Upper lobe of left lung (tissue), 6 donors: ENCODE data around the gene INTS4. TPM values are rescaled to one million over a fixed set of nuclear protein-coding genes. Genes with fewer than 3 reads are reported as not detected.
"Not testable (repeated sequence)": the region's sequence is repeated elsewhere in the genome, so short reads cannot be mapped to it uniquely, and the experiment has no call there.

Experiments used
- ATAC-seq, 2 donors: fragments of 200-7000 bp; cut with Tn5 transposase; one replicate each; pipeline ENCODE4 v1.9.1; 2022; ENCODE audit warnings: mild to moderate bottlenecking in 2 of 2, moderate library complexity in 2 of 2; ENCODE audit not compliant: low FRiP score in 2 of 2
- DNase-seq, 2 donors: peaks; one replicate each; pipeline ENCODE4 v3.0.0-alpha.2; 2019 to 2020
- H3K27ac ChIP-seq, 4 donors: fragments of 200-600 bp; sonication (generic); one replicate each; pipeline ENCODE4 v1.5.1; 2016 to 2019
- H3K27me3 ChIP-seq, 4 donors: fragments of 200-600 bp; sonication (generic); one replicate each; pipeline ENCODE4 v1.5.1; 2017 to 2019
- H3K36me3 ChIP-seq, 4 donors: fragments of 200-600 bp; sonication (generic); one replicate each; pipeline ENCODE4 v1.5.1; 2016 to 2019
- H3K4me1 ChIP-seq, 4 donors: fragments of 200-600 bp; sonication (generic); one replicate each; pipeline ENCODE4 v1.5.1; 2018 to 2019
- H3K4me3 ChIP-seq, 4 donors: fragments of 200-600 bp; sonication (generic); one replicate each; pipeline ENCODE4 v1.5.1; 2017 to 2019; ENCODE audit warnings: mild to moderate bottlenecking in 2 of 4, moderate library complexity in 1 of 4
- H3K9me3 ChIP-seq, 4 donors: fragments of 200-600 bp; sonication (generic); one replicate each; pipeline ENCODE4 v1.5.1; 2018 to 2019
- EP300 ChIP-seq, 4 donors: sonication (generic); formaldehyde crosslinking; IDR thresholded peaks; one replicate each; pipeline ENCODE4 v1.5.1; 2017; ENCODE audit warnings: antibody characterized with exemption in 4 of 4, control low read depth in 2 of 4
- POLR2AphosphoS5 ChIP-seq, 2 donors: sonication (generic); formaldehyde crosslinking; IDR thresholded peaks; one replicate each; pipeline ENCODE4 v1.5.1; 2017; ENCODE audit warnings: antibody characterized with exemption in 2 of 2
- WGBS, 2 donors: methylation state at CpG; one replicate each; pipeline ENCODE4 v1.1.5; 2017 to 2018; 5-methylcytosine and 5-hydroxymethylcytosine counted together
- total RNA-seq, 6 donors: library from RNA; depleted of rRNA in 4 of 6; stranded (reverse); fragments of >200 nt in 4 of 6; gene quantifications; one replicate each; pipeline versions ENCODE4 v1.1.0 to v1.2.1, GENCODE V29; 2016 to 2021
- TF ChIP-seq, protein P1 (sequence below), 6 experiments: fragments of 450-650 bp in 4 of 6; fragments of 200-600 bp in 2 of 6; sonication (generic) in 2 of 6; IDR thresholded peaks; one replicate each; pipeline ENCODE4 v1.5.1; 2016 to 2019; ENCODE audit warnings: antibody characterized with exemption in 6 of 6
- donor health status: DM: no; HTN: no; CAD: no; lungs with moderate emphysema.
- donor health status: DM: no; HTN: yes; CAD: no; lungs with severe emphysema.

INTS4 gene
- total RNA-seq, 6 donors from 2014 or later = 15.3 to 58.7 (median 28.8) TPM

- H3K9me3 ChIP-seq = no peaks in the 10 kb centered on the region
- no peak for TF ChIP-seq POLR2AphosphoS5 (IDR thresholded peaks at IDR 0.05)
- TF ChIP-seq, protein P1, sequence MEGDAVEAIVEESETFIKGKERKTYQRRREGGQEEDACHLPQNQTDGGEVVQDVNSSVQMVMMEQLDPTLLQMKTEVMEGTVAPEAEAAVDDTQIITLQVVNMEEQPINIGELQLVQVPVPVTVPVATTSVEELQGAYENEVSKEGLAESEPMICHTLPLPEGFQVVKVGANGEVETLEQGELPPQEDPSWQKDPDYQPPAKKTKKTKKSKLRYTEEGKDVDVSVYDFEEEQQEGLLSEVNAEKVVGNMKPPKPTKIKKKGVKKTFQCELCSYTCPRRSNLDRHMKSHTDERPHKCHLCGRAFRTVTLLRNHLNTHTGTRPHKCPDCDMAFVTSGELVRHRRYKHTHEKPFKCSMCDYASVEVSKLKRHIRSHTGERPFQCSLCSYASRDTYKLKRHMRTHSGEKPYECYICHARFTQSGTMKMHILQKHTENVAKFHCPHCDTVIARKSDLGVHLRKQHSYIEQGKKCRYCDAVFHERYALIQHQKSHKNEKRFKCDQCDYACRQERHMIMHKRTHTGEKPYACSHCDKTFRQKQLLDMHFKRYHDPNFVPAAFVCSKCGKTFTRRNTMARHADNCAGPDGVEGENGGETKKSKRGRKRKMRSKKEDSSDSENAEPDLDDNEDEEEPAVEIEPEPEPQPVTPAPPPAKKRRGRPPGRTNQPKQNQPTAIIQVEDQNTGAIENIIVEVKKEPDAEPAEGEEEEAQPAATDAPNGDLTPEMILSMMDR (IDR thresholded peaks at IDR 0.05) = no peak
- no peak for TF ChIP-seq EP300 (IDR thresholded peaks at IDR 0.05)
- peaks cover 0 to 4% (median under 1%) of the 10 kb centered on the region in 4 donors for H3K4me1 ChIP-seq
- no peak for DNase-seq
- ATAC-seq = no peak
- H3K36me3 ChIP-seq = peaks cover 0 to 8% (median 0%) of the 10 kb centered on the region in 4 donors
- H3K4me3 ChIP-seq = no peak overlapping the region
- H3K27ac ChIP-seq = no peak overlapping the region
- WGBS, 2 donors = 91 to 94% methylated on average over 2 of the region's 2 CpGs
- H3K27me3 ChIP-seq = no peaks in the 10 kb centered on the region
Measured at GRCh38 chr11:77909277-77909676, 85.2 kb downstream of the INTS4 start.

DNA sequence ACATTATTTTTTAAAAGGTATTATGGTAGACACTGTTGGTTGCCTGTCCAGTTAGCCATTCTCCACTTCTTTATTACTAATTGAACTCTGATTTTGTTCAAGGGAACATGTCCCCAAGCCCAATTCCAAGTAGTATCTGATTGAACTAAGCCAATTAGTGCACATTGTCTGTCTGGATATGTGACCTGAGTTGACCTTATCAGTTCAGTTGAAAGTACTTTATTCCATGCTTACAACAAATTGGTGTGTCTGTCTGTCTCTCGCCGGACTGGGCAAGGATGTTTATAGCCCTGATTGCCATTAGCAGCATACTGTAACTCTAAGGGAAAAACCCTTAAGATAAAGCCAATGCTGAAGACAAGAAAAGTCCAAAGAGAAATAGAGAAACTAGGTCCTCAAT, 85.6 kb downstream of the INTS4 start:
- H3K4me3 ChIP-seq = no peak overlapping the region
- no peak for ATAC-seq
- TF ChIP-seq, protein P1 (IDR thresholded peaks at IDR 0.05) = no peak
- 67 to 83% methylated on average over 2 of the region's 2 CpGs for WGBS, 2 donors
- H3K4me1 ChIP-seq = peaks cover 0 to under 1% (median 0%) of the 10 kb centered on the region in 4 donors
- no peak overlapping the region for H3K27ac ChIP-seq
- H3K27me3 ChIP-seq = no peaks in the 10 kb centered on the region
- DNase-seq = no peak
- H3K36me3 ChIP-seq = peaks cover 0 to 8% (median 0%) of the 10 kb centered on the region in 4 donors
- no peaks in the 10 kb centered on the region for H3K9me3 ChIP-seq

DNA sequence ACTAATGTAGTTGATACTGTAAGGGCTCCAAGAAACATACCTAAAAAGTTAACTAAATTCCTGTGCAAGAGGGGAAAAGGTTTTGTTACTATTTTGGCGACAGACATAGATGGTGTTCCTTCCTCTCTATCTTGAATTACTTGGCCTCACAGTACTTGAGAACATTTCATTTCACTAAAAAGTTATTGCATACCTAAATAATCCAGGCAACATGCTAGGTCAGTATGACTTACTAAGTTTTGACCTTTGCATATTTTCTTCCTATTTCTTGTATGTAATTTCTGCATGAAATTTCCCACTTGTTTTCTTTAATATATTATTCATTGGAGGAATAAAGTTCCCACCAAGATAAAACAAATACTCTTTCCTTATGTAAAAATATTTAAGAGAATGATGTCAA, 99.5 kb downstream of the INTS4 start:
- H3K9me3 ChIP-seq, H3K27me3 ChIP-seq, H3K4me1 ChIP-seq, ATAC-seq, H3K4me3 ChIP-seq, H3K27ac ChIP-seq, DNase-seq: not testable (repeated sequence)
- H3K36me3 ChIP-seq = peaks cover 0 to 36% (median 8%) of the 10 kb centered on the region in 4 donors
- 74 to 94% methylated on average over 1 of the region's 1 CpG for WGBS, 2 donors

DNA sequence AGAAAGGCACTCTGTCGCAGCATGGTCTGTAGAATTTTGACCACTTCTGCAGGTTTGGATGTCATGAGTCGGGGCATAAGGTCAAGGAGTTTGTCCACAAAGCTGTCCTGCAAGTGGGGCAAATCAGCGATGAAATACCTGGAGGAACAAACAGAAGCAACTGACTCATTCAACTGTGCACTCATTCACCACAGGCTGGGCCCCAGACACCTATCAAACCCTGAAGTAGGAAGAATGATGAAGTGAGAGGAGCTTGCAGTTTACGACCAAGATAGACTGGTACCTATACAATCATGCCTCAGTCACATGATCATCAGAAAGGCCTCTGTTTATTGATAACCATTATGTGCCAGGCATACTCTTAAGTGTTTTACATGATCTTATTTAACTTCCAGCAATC, 102.8 kb downstream of the INTS4 start:
- not testable (repeated sequence) for ATAC-seq

DNA sequence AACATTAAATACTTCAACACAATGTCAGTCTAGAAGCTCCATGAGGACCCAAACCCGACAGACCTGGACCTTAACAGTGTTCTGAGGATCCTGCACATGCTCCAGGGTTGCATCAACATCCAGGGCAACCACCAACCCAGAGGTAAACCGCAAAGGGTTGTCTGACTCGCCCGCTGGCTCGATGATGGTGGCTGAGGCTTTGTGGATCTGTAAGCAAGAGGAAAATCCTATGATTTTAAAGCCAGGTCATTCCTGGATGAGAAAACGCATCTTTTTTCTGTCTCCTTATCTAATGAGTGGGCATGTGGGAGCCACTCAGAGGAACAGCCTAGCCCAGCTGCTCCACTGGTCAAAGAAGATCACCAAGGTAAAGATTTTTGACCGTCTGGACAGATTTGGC, 103.2 kb downstream of the INTS4 start:
- ATAC-seq, DNase-seq: not testable (repeated sequence)

More for the DNA sequence above, 102.8 kb downstream of the INTS4 start:
- not testable (repeated sequence) for H3K27ac ChIP-seq, DNase-seq, H3K9me3 ChIP-seq, H3K4me1 ChIP-seq, H3K27me3 ChIP-seq, H3K4me3 ChIP-seq
- H3K36me3 ChIP-seq = peaks cover 0 to 40% (median 9%) of the 10 kb centered on the region in 4 donors
- WGBS, 2 donors = 91 to 100% methylated on average over 1 of the region's 4 CpGs

DNA sequence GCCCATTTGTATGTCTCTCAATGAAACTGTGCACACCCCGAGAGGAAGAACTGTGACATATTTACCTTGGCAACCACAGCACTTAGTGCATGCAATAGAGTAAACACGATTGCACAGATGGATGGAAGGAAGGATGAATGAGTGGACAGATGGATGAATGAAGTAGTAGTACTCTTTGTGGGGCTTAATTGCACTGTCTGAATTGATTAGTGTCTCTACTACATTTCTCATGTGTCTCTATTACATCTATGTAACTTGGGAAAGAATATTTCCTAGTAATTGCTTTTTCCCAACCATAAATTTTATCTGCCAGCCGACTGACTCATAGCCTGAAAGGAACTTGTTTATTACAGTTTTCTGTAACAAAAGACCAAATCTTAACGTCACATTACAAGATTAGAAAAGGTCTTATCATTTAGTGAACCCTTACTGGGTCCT, 103.8 kb downstream of the INTS4 start:
- not testable (repeated sequence) for H3K4me1 ChIP-seq, ATAC-seq, H3K9me3 ChIP-seq, H3K27ac ChIP-seq, H3K27me3 ChIP-seq, H3K4me3 ChIP-seq, DNase-seq
- WGBS, 2 donors = 60 to 62% methylated on average over 4 of the region's 4 CpGs
- peaks cover 0 to 49% (median 13%) of the 10 kb centered on the region in 4 donors for H3K36me3 ChIP-seq

More for the DNA sequence above, 103.2 kb downstream of the INTS4 start:
- WGBS, 2 donors = 90 to 98% methylated on average over 6 to 7 of the region's 7 CpGs
- not testable (repeated sequence) for H3K27ac ChIP-seq, H3K4me1 ChIP-seq, H3K4me3 ChIP-seq, H3K9me3 ChIP-seq, H3K27me3 ChIP-seq
- peaks cover 0 to 43% (median 11%) of the 10 kb centered on the region in 4 donors for H3K36me3 ChIP-seq

DNA sequence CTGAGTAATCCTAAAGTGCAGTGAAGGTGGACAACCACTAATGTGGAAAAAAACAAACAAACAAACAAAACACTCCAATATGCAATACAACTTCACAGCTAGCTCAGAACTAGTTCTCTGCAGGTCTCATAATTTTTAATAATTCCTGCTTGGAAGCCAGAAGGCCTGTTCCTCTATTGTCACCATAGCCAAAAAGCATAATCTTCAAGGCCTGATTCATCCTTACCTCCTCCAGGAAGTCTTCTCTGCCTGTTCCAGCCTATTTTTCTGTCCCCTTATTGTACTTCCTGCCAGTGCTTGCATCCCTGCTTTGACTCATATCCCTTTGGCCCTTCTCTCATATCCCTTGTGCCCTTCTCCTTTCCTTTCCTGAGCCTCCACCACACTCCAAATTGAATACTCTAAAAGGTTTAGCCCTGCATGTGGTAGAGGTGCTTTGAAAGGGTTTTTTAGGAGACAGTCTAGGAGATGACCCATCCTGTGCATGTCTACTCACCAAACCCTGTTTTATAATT, 104.3 kb downstream of the INTS4 start:
- H3K27ac ChIP-seq, H3K9me3 ChIP-seq, H3K4me3 ChIP-seq, ATAC-seq, H3K27me3 ChIP-seq, H3K4me1 ChIP-seq, DNase-seq: not testable (repeated sequence)
- peaks cover 0 to 54% (median 13%) of the 10 kb centered on the region in 4 donors for H3K36me3 ChIP-seq

GRCh38 chr11:77889045-77889444, 105.4 kb downstream of the INTS4 start:
- H3K36me3 ChIP-seq = peaks cover 0 to 57% (median 13%) of the 10 kb centered on the region in 4 donors
- 97 to 98% methylated on average over 4 to 5 of the region's 5 CpGs for WGBS, 2 donors

More at GRCh38 chr11:77889045-77889444, 105.4 kb downstream of the INTS4 start:
- not testable (repeated sequence) for H3K9me3 ChIP-seq, H3K4me1 ChIP-seq, DNase-seq, ATAC-seq, H3K27ac ChIP-seq, H3K4me3 ChIP-seq, H3K27me3 ChIP-seq
